K562 (cell line): ENCODE measurements around the gene TCEAL8. TPM values are rescaled to one million over a fixed set of nuclear protein-coding genes. Genes with fewer than 3 reads are reported as not detected.

ENCODE experiments used
- BRCA1 ChIP-seq, 2 experiments: fragments of 450-650 bp in 1 of 2; sonication (generic) in 1 of 2; formaldehyde crosslinking in 1 of 2; IDR thresholded peaks; 2 replicates each; pipeline versions ENCODE4 v1.5.0 to v1.6.1; 2017 to 2020; ENCODE audit warnings: mild to moderate bottlenecking in 1 of 2, missing genetic modification reagents in 1 of 2
- CBFB ChIP-seq: sonication (generic); formaldehyde crosslinking; IDR thresholded peaks from 2 replicates; pipeline ENCODE4 v1.4.0; 2020; ENCODE audit warnings: mild to moderate bottlenecking, missing genetic modification reagents
- HIVEP1 ChIP-seq: fragments of 250-450 bp; sonication (Bioruptor Pico); IDR thresholded peaks from 2 replicates; pipeline ENCODE4 v1.4.0; 2020; ENCODE audit warnings: mild to moderate bottlenecking
- IFI16 ChIP-seq: fragments of 250-450 bp; sonication (Bioruptor Pico); IDR thresholded peaks from 2 replicates; pipeline ENCODE4 v2.1.2; 2022; ENCODE audit warnings: mild to moderate bottlenecking, inconsistent platforms
- KLF16 ChIP-seq: IDR thresholded peaks from 2 replicates; pipeline ENCODE4 v1.6.1; 2016; ENCODE audit warnings: antibody characterized with exemption
- MYC ChIP-seq, 2 experiments: fragments of 250-450 bp in 1 of 2; sonication (Bioruptor Pico) in 1 of 2; IDR thresholded peaks; 2 replicates each; pipeline versions ENCODE4 v1.5.1 to v1.6.1; 2012 to 2021; ENCODE audit warnings: low read depth in 2 of 2, borderline replicate concordance in 1 of 2, improper control_type of control experiment in 1 of 2, low read length in 1 of 2, mild to moderate bottlenecking in 1 of 2, moderate library complexity in 1 of 2
- SAFB2 ChIP-seq: fragments of 200-400 bp; formaldehyde crosslinking; IDR thresholded peaks from 2 replicates; pipeline ENCODE4 v1.6.1; 2018; ENCODE audit warnings: borderline replicate concordance, low read length, low read depth, moderate library complexity; ENCODE audit not compliant: severe bottlenecking
- SETDB1 ChIP-seq: IDR thresholded peaks from one replicate; pipeline ENCODE4 v1.6.1; 2012; ENCODE audit warnings: low read length, control low read depth, inconsistent platforms
- TCF3 ChIP-seq: sonication (generic); formaldehyde crosslinking; IDR thresholded peaks from 2 replicates; pipeline ENCODE4 v1.4.0; 2020; ENCODE audit warnings: mild to moderate bottlenecking, missing genetic modification reagents
- XRCC5 ChIP-seq: fragments of 200-400 bp; formaldehyde crosslinking; IDR thresholded peaks from 2 replicates; pipeline ENCODE4 v1.6.1; 2017; ENCODE audit warnings: low read depth, mild to moderate bottlenecking, low read length
- ZNF551 ChIP-seq: fragments of 250-450 bp; sonication (Bioruptor Pico); IDR thresholded peaks from 2 replicates; pipeline ENCODE4 v1.5.0; 2021; ENCODE audit warnings: mild to moderate bottlenecking, moderate library complexity
- polyA plus RNA-seq, 8 experiments: library from polyadenylated mRNA; depleted of rRNA in 4 of 8; stranded (reverse) in 5 of 8; unstranded in 3 of 8; fragments of >200 nt; fragmentation: Nextera tagmentation in 2 of 8; fragmentation: Illumina TruSeq in 1 of 8; extraction: Ambion mirVana in 2 of 8; extraction: Trizol in 1 of 8; gene quantifications; 2 replicates each; pipeline versions ENCODE4 v1.2.1 to v1.2.3, GENCODE V29; 2011 to 2014; ENCODE audit warnings: inconsistent platforms in 1 of 8, missing spikeins in 1 of 8
- total RNA-seq, 7 experiments: library from RNA; depleted of rRNA in 6 of 7; stranded (reverse); fragments of >200 nt in 6 of 7; fragmentation: Illumina TruSeq in 2 of 7; extraction: Trizol in 2 of 7; gene quantifications; 2 replicates each; pipeline versions ENCODE4 v1.2.1 to v1.2.3, GENCODE V29; 2011 to 2021; ENCODE audit warnings: low replicate concordance in 1 of 7
- TF ChIP-seq, protein P1 (sequence below): fragments of 250-450 bp; sonication (Bioruptor Pico); IDR thresholded peaks from 2 replicates; pipeline ENCODE4 v1.8.0; 2021; ENCODE audit warnings: borderline replicate concordance, mild to moderate bottlenecking, moderate library complexity; ENCODE audit not compliant: poor library complexity, severe bottlenecking
- TF ChIP-seq, protein P2 (sequence below): IDR thresholded peaks from 2 replicates; pipeline ENCODE4 v1.6.1; 2012; ENCODE audit warnings: low read depth, low read length, improper control_type of control experiment, borderline replicate concordance
- TF ChIP-seq, protein P3 (sequence below), 2 experiments: fragments of 450-650 bp; conservative IDR thresholded peaks; 2 replicates each; pipeline ENCODE4 v1.6.1; 2017; ENCODE audit warnings: mild to moderate bottlenecking in 2 of 2, moderate library complexity in 2 of 2
- TF ChIP-seq, protein P4 (sequence below): fragments of 250-450 bp; sonication (Bioruptor Pico); IDR thresholded peaks from 2 replicates; pipeline ENCODE4 v1.5.1; 2021; ENCODE audit warnings: mild to moderate bottlenecking
- TF ChIP-seq, protein P5 (sequence below): sonication (generic); formaldehyde crosslinking; IDR thresholded peaks from 2 replicates; pipeline ENCODE4 v1.8.1; 2023; ENCODE audit warnings: mild to moderate bottlenecking, missing genetic modification reagents
- TF ChIP-seq, protein P6 (sequence below): fragments of 450-650 bp; IDR thresholded peaks from 2 replicates; pipeline ENCODE4 v1.6.1; 2017; ENCODE audit warnings: antibody characterized with exemption

Gene TCEAL8
- total and polyA plus RNA-seq, 9 of the 15 experiments (the other 6 are each of a cell fraction or from before 2014, with no cell fraction given), result 49.0 to 178 (median 101) TPM

DNA sequence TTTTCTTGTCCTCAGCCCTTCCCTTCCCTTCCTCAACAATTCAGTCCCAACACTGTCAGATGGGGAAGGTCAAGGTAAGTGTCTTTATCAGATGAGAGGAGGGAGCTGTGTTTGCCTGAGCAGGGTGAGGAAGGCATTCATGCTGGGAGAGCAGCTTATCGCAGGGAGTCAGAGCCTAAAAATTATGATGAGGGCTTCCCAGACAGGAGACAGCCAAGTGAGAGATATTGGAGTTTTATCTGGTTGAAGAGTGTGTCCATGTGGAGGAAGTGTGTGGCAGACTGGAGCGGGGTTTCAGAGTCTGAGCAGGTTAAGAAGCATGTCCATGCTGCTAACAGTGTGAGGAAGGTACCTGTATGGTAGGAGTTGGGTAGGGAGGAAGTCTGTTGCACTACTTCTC is 21.7 kb downstream of the TCEAL8 start (continued):
- TF ChIP-seq, protein P1, sequence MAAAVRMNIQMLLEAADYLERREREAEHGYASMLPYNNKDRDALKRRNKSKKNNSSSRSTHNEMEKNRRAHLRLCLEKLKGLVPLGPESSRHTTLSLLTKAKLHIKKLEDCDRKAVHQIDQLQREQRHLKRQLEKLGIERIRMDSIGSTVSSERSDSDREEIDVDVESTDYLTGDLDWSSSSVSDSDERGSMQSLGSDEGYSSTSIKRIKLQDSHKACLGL (CRISPR knock-in tag), result no peak
- TF ChIP-seq HIVEP1 (CRISPR knock-in tag) (no peak), CBFB (no peak), ZNF551 (no peak), IFI16 (CRISPR knock-in tag) (no peak), SAFB2 (no peak), XRCC5 (no peak), TCF3 (CRISPR knock-in tag) (peak; percentile 92), BRCA1 (IDR thresholded peaks at IDR 0.05) (no peak), BRCA1 (CRISPR knock-in tag; IDR thresholded peaks at IDR 0.05) (no peak), MYC (IDR thresholded peaks at IDR 0.05; ENCODE audit: low read depth, low read length) (peak; percentile 28; the same call in 1 of the 2 replicates), MYC (CRISPR knock-in tag; IDR thresholded peaks at IDR 0.05; ENCODE audit: borderline replicate concordance, low read depth) (no peak), SETDB1 (no peak), KLF16 (peak; percentile 87)
- TF ChIP-seq, protein P2, sequence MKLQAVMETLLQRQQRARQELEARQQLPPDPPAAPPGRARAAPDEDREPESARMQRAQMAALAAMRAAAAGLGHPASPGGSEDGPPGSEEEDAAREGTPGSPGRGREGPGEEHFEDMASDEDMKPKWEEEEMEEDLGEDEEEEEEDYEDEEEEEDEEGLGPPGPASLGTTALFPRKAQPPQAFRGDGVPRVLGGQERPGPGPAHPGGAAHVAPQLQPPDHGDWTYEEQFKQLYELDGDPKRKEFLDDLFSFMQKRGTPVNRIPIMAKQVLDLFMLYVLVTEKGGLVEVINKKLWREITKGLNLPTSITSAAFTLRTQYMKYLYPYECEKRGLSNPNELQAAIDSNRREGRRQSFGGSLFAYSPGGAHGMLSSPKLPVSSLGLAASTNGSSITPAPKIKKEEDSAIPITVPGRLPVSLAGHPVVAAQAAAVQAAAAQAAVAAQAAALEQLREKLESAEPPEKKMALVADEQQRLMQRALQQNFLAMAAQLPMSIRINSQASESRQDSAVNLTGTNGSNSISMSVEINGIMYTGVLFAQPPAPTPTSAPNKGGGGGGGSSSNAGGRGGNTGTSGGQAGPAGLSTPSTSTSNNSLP, result no peak
- TF ChIP-seq, protein P3, sequence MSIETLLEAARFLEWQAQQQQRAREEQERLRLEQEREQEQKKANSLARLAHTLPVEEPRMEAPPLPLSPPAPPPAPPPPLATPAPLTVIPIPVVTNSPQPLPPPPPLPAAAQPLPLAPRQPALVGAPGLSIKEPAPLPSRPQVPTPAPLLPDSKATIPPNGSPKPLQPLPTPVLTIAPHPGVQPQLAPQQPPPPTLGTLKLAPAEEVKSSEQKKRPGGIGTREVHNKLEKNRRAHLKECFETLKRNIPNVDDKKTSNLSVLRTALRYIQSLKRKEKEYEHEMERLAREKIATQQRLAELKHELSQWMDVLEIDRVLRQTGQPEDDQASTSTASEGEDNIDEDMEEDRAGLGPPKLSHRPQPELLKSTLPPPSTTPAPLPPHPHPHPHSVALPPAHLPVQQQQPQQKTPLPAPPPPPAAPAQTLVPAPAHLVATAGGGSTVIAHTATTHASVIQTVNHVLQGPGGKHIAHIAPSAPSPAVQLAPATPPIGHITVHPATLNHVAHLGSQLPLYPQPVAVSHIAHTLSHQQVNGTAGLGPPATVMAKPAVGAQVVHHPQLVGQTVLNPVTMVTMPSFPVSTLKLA (conservative IDR thresholded peaks at IDR 0.05), result no peak; a peak in 1 of 4 replicates
- TF ChIP-seq, protein P4, sequence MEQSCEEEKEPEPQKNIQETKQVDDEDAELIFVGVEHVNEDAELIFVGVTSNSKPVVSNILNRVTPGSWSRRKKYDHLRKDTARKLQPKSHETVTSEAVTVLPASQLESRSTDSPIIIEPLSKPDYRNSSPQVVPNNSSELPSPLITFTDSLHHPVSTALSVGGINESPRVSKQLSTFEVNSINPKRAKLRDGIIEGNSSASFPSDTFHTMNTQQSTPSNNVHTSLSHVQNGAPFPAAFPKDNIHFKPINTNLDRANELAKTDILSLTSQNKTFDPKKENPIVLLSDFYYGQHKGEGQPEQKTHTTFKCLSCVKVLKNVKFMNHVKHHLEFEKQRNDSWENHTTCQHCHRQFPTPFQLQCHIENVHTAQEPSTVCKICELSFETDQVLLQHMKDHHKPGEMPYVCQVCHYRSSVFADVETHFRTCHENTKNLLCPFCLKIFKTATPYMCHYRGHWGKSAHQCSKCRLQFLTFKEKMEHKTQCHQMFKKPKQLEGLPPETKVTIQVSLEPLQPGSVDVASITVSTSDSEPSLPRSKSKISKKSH (CRISPR knock-in tag), result no peak
- TF ChIP-seq, protein P5, sequence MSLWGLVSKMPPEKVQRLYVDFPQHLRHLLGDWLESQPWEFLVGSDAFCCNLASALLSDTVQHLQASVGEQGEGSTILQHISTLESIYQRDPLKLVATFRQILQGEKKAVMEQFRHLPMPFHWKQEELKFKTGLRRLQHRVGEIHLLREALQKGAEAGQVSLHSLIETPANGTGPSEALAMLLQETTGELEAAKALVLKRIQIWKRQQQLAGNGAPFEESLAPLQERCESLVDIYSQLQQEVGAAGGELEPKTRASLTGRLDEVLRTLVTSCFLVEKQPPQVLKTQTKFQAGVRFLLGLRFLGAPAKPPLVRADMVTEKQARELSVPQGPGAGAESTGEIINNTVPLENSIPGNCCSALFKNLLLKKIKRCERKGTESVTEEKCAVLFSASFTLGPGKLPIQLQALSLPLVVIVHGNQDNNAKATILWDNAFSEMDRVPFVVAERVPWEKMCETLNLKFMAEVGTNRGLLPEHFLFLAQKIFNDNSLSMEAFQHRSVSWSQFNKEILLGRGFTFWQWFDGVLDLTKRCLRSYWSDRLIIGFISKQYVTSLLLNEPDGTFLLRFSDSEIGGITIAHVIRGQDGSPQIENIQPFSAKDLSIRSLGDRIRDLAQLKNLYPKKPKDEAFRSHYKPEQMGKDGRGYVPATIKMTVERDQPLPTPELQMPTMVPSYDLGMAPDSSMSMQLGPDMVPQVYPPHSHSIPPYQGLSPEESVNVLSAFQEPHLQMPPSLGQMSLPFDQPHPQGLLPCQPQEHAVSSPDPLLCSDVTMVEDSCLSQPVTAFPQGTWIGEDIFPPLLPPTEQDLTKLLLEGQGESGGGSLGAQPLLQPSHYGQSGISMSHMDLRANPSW, result no peak
- TF ChIP-seq, protein P6, sequence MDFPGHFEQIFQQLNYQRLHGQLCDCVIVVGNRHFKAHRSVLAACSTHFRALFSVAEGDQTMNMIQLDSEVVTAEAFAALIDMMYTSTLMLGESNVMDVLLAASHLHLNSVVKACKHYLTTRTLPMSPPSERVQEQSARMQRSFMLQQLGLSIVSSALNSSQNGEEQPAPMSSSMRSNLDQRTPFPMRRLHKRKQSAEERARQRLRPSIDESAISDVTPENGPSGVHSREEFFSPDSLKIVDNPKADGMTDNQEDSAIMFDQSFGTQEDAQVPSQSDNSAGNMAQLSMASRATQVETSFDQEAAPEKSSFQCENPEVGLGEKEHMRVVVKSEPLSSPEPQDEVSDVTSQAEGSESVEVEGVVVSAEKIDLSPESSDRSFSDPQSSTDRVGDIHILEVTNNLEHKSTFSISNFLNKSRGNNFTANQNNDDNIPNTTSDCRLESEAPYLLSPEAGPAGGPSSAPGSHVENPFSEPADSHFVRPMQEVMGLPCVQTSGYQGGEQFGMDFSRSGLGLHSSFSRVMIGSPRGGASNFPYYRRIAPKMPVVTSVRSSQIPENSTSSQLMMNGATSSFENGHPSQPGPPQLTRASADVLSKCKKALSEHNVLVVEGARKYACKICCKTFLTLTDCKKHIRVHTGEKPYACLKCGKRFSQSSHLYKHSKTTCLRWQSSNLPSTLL, result no peak
